Inferior parietal cortex (tissue), 1 donor: ENCODE data around the gene SAXO2.
"Not testable (repeated sequence)": the region's sequence is repeated elsewhere in the genome, so short reads cannot be mapped to it uniquely, and the experiment has no call there.

ENCODE experiments used
- DNase-seq: peaks from one replicate; pipeline ENCODE4 v3.0.0-alpha.2; 2016; ENCODE audit errors: extremely low spot score

SAXO2 gene, protein sequence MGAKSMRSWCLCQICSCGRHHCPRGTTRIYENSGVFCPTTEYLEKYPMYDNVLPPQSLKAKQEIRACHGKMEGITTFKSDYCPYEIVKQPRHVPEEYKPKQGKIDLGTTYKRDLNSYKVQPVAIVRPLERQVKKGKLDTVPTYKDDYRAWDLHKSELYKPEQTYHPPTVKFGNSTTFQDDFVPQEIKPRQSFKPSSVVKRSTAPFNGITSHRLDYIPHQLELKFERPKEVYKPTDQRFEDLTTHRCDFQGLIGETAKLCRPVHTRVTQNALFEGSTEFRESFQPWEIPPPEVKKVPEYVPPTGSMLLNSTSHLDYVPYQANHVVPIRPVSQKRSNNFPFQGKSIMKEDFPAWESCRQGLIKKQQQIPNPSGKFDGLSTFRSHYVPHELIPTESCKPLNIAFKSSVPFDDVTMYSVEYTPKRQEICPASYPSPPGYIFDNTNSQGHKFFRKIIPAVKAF

DNA sequence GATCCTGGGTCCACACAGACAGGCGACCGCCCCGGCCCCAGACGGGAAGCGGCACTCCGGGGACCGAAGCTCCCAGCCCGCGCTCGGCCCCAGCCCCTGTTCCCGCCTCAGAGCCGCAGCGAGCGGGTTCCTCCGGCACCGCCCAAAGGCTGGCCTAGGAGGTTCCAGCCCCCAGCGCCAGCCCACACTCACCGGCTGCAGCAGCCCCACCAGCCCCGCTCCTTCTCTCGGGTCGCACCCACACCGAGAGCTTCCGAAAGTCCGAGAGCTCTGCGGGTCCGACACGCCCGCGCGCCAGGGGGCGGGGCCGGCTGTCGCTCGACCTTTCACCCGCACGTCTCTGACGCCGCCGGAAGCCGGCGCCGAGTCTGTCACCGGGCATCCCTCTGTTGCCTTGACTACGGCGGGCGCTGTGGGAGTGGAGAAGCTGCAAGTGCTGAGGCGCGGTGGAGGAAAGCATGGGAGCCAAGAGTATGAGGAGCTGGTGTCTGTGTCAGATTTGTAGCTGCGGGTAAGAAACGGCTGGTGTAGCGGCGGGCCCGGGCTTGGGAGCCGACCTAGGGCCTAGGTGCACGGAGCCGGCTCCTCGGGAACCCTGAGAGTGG, at the start of gene SAXO2, which contains the start of gene EFL1:
SAXO2 (plus strand) TSS at position 397 of the 605 bp plus-strand sequence; CDS start at position 459, 62 bp downstream.
EFL1 (minus strand) TSS at position 313 of the 605 bp plus-strand sequence. CDS start 956 bp downstream, outside the sequence.
- peak; percentile 90 for DNase-seq

DNA sequence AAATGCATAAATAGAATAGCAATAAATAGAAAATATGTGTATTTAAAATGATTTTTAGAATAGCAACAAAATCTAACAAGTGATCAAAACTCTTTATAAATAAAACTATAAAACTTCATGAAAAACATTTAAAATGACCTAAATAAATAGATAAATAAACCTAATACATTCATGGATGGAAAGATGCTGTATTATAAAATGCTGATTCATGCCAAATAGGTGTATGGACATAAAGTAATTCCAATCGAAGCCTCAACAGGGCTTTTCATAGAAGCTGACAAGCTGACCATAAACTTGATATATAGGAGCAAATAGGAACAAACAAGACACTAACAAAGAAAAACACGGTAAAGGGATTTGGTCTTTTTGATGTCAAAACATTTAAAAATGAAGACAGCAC, 46.5 kb upstream of the SAXO2 start:
- not testable (repeated sequence) for DNase-seq

DNA sequence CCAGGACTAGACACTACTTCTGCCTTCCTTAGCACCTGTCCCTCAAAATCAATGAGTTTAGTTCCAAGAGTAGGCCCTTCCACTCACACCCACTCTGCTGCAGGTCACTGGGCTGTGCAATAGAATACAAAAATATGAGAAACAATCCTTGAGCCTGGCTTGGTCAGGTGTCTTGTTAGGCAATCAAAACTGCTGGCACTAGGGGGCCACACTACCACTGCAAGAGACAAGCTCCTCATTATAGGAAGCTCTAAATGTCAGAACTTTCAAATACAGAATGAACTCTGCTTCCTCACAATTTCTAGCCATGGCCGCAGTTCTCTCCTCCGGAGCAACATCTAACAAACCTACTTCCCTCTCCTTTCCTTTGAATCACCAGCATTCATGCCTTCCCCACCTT, 41.1 kb upstream of the SAXO2 start:
- DNase-seq: not testable (repeated sequence)

DNA sequence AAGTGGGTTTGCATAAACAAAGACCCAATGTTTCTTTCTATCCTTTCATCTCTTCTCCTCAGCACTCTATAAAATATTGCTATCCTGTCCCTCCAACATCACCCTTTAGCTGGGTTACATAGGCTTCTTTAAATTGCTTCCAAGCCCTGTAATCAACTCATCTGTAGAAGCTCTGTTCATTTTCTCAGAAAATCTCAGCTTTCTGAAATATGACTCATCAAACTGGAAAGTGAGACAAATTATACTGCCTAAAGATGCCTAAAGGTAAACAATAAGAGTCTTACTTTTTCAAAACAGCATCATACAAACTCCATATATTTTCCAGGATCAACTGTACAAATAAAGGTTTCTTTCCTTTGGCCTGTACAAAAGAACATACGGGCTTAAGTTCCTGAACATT, 33.9 kb upstream of the SAXO2 start:
- DNase-seq: no peak

DNA sequence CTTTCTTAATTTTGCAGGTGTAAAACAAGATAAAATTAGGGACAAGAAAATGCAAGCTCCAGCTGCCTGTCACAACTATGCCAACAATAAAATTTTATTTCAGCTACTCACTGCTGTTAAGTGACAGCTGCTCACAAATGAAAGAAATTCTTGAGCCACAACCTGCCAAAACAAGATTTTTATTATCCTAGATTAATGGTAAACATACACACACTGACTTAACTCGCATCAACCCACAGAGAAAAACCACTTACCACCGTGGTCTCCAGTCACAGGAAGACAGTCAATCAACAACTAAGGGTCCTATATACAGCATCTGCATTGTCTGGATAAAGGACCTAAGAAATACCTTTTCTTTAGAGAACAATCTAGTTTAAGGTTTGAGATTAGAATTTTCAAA, 31.4 kb upstream of the SAXO2 start:
- DNase-seq: no peak

DNA sequence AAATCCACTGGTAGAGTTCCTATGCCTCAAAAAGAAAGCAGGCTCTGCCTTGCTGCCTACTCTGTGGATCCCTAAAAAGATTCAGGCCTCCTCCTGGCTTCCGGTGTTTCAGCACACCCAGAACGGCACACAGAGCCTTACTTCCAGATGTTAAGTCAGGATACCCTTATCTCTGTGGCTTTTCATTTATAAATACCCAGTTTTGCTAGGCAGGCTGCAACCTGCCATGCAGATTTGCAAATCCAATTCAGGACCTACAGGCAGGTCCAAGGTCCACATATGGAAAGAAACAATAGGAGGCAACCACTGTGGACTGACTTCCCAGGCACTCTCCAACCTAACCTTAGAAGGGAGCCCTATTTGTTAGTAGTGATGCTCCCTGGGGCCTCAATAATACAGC, 30.8 kb upstream of the SAXO2 start:
- DNase-seq: no peak

DNA sequence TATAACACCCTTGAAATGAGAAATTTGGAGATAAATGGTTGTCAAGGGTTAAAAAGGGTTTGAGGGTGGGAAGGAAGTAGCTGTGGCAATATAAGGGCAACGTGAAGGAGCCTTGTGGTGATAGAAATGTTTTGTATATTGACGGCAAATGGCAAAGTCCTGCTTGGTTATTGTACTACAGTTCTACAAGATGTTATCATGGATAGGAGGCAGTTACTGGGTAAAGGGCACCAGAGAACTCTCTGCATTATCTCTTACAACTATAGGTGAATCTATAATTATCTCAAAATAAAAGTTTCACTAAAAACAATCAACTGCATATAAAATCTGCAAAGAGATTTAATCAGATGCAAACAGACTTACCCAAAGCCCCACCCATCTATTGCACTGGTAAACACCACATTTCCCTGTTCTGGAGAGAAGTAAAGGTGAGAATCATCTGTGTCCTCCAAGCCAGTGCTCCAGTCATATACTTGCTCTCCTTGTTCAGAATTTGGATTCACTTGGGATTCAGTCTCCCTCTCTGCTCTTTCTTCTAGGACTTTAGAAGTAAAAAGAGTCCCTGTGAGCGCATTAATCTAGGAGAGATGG, 24.6 kb upstream of the SAXO2 start:
- DNase-seq: not testable (repeated sequence)

DNA sequence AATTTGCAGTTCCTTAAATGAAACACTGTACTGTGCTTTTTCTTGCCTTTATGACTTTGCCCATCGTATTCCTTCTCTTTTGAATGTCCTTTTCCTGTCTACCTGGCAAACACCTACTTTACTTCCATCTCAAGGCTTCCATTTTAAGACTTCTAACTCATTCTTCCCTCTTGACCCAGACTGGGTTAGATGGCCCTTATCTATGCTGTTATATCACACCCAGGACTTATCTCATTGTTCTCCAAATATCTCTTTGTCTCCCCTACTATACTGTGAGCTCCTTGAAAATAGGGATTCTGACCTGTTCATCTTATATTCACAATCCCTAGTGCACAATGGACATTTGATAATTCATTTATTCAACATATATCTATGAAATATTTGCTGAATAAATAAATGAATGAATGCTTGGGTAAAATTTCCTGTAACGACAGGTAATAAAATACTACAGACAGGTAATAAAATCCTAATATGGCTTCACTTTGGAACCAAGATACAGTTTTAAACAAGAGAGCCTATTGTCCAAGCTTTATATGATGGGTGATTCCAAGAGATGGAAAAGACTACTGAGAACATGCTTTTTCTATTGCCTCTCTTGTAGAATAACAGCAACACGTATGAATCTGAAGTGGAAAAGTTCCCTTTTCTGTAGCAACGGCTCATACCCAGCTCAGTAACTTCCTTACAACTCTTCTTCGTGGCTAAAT, 22.8 kb upstream of the SAXO2 start:
- no peak for DNase-seq

DNA sequence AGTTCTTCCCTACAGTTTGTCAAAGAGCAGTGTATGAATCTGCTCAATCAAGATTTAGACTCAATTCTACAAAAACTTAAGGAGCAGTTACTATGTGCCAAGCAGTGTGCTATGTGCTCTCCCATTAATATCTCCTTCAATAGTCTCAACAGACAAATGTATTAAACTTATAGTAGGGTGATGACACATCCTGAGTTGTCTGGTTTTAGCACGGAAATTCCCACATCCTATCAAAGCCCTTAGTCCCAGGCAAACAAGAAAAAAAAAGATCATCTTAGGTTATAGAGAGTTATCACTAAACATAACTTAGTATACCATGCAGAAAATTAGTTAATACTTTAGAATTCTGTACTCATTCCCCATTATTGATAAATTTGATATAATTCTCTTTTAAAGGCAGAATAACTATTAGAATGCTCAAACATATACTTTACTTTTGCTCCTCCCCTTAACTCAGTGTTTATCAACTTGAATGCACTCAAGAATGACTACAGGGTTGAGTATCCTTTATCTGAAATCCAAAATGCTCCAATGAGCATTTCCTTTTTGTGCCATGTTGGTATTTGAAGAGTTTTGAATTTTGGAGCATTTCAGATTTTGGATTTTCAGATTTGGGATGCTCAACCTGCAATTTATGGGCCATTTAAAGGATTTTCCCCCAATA, 20.6 kb upstream of the SAXO2 start:
- not testable (repeated sequence) for DNase-seq

DNA sequence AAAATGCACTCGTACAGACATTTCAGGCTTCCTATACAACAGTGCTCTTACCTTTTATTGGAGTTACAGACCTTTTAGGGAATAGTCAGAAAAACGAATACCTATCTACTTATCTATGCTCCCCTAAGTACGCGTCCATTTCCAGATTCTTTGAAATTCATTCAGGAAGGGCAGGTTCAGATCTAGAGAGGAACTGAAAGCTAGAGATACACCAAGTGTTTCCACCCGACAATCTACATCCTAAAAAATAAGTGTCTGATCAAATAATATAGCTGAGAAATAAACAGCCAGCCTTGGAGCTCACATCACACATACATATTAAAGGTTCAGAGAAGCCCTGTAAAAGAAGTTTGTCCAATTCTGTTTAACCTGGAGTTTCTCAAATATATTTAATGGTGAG, 19.0 kb upstream of the SAXO2 start:
- DNase-seq: not testable (repeated sequence)

DNA sequence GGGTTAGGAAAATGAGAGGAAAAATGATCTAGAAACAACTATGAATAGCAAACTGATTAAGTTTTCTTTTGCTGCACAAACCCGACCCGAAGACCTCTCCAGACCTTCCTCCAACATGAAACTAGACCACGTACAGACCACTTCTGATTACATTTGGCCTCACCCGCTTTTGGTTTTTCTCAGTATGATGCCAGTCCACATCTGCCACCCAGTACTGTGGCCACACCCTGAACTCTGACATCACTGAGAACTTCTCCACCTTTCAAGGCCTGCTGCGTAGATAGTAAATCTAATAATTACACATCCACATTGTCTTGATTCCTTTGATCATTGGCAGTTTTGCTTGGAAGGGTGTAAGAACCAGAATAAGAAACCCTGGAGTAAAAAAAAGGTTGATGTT, 16.7 kb upstream of the SAXO2 start:
- not testable (repeated sequence) for DNase-seq

DNA sequence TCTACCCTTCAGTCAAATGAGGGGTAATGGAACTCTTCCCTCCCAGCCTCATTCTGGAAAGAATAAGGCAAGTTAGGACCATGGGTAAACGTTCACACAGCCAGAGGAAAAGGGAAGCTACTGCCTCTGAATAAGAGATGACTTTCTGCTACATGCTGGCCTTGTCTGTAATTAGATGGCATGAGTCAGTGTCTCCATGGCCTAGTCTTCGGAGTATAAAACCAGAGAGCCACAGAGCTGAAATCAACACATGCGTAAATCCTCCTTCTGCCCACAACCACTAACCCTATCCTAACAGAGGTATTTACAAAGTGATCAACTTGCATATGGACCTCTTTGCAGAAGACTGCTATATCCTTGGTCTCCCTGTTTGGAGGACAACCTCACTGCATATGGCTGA, 14.4 kb upstream of the SAXO2 start:
- not testable (repeated sequence) for DNase-seq

DNA sequence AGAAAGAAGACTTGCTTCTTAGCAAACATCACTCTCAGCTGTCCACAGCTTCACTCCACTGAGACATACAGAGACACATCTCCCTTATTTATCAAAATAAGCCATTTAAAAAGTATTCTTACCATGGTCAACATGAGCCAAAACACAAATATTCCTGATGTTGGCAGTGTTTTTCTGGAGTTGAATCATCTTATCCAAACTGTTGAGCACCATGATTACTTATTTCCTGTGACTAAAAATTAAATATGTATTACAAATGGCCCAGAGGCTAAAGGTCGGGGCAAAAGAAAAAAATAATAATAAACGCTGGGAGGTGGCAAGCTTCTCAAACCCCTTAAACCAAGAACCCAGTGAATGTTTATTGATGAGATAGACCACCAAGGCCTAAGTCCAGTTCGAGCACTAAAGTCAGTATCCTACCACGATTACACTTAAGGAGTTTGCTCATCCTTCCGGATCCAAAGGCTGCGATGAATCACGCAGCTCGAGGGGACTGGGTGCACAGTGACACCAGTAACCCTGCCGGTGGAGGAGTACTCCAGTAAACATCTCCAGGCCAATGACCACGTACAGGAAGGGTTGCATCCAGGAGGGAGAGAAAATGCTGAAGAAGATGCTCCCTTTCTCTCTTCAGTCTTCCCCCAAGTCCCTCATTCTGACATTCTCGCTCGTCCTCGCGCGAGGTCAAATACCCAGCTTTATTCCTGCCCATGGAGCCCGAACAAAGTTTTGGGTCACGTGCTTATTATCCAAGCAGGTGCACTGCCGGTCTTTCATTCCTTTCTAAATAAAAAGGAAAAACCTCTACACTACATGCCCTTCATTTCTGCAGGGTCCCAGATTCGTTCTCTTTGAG, 824 bp upstream of the SAXO2 start:
- not testable (repeated sequence) for DNase-seq

DNA sequence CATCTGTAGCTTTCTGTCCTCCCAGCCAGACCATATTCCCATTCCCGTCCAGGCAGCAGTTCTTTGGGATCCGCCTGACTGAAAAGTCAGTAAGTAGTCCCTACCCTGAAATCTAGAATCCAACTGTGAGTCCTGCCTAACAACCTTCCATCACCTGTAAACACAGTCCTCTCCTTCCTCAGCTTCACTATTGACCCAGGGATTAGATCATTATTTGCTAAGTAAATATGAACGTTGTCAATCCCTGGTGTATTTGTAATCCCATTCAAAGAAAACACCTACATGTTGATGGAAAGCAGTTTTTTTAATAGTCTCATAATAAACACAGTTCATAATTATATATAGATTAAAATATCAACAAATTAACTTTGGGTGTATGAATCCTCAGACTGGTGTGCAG, 732 bp downstream of the SAXO2 start:
- DNase-seq: no peak

DNA sequence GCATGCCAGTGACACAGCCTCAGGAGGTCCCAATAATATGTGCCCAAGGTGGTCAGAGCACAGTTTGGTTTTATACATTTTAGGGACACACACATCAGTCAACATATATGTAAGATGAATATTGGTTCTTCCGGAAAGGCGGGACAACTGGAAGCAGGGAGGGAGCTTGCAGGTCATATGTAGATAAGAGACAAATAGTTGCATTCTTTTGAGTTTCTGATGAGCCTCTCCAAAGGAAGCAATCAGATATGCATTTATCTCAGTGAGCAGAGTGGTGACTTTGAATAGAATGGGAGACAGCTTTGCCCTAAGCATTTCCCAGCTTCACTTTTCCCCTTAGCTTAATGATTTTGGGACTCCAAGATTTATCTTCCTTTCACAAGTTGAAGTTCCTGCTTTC, 4.5 kb downstream of the SAXO2 start:
- not testable (repeated sequence) for DNase-seq

DNA sequence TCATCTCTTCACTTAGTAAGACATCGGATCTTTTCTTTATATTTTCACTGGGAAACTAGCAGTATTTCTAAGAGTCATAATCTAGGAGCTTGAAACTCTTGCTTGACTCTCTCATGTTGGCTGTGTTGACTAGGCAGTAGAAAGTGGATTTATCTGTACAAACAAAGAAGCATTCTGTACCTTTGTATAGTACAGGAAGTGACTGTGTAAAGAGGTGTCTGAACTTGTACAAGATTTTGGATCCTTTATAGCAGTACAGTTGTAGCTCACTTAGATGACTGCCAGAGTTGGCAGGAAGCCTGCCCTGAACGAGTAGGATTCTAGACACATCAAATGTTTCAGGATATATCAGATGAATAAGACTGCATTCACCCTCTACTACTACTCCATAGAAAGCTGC, 5.8 kb downstream of the SAXO2 start:
- DNase-seq: not testable (repeated sequence)

DNA sequence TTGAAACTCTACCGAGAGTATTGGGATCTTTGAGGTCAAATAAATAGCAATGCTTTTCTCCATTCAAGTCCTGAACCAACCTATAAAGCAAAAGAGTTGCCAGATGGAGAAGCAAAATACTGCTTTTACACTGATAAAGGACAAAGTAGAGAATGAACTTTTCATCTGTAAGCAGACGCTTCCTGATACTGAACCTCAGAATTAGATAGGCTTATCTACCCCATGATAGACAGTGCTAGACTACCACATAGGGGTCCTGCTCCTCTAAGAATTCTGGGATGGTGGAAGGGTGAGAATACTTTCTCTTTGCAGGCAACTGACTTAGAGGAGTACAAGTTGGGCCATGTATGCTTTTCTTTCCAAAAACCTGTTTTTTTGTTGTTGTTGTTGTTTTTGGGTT, 9.5 kb downstream of the SAXO2 start:
- no peak for DNase-seq

DNA sequence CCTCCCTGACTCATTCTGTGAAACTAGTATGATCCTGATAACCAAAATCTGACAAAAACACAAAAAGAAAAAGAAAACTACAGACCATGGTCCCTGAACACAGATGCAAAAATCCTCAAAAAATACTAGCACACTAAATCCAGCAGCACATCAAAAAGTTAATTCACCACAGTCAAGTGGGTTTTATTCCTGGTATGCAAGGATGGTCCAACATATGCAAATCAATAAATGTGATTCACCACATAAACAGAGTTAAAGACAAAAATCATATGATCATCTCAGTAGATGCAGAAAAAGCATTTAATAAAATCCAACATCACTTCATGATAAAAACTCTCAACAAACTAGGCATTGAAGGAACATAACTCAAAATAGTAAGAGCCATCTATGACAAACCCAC, 12.8 kb downstream of the SAXO2 start:
- no peak for DNase-seq

DNA sequence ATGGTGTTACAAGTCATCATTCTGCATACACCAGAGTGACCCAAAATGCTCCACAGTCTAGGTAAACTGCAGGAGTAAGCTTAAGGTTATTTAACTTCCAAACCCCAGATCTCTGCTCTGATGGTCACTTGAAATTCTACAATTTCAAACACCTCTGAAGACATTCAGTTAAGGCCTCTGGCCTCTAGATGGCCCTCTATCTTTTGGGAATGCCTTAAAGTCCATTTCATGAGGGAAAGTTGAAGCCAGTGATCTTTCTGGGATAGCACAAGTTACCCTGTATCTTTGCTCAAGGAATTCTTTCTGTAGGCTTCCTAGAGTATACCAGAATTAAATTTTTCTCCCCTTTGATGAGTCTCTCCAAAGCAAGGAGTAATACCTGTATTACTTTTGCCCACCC, 18.7 kb downstream of the SAXO2 start:
- not testable (repeated sequence) for DNase-seq

DNA sequence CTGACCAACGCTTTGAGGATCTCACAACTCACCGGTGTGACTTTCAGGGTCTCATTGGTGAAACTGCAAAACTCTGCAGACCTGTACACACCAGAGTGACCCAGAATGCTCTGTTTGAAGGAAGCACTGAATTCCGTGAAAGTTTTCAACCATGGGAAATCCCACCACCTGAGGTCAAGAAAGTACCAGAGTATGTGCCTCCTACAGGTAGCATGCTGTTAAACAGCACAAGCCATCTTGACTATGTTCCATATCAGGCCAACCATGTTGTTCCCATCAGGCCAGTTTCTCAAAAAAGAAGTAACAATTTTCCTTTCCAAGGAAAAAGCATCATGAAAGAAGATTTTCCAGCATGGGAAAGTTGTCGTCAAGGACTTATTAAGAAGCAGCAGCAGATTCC, 19.8 kb downstream of the SAXO2 start:
- not testable (repeated sequence) for DNase-seq
